ENCODE results near the gene KRT12. TPM values are rescaled to one million over a fixed set of nuclear protein-coding genes. Genes with fewer than 3 reads are reported as not detected.

The KRT12 gene
- total and polyA plus RNA-seq, 12 donors, result not detected

DNA sequence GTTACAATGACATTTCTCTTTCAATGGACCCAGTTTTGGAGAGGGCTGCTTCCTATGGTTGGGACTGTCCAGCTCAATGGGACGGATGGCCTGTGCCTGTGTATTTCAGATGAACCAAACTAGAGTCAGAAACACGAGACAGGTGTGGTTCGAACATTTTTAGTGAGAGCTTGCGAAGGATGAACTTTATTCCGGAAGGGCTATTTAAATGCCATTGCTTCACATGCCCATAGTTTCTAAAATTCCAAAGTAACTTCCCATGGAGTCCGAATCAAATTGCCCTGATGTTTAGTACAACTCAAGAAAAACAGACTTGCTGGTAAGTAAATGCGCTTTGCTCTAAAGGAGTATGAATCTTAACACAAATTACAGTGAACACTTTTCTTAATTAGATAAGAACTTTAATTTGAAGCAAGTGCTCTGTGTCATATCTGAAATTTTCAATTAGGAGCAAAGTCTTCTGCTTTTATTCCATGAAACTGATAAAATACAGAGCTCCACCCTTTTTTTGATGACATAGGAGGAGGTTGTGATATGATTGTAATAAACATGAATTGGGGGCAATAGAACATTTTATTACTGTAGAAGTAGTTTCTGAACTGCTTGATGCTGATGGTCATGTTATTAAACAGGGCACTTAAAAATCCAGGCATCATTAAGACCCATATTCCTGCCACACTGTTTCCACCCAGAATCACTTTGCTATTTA lies 16.8 kb upstream of the KRT12 start:
- TF ChIP-seq CTCF (IDR thresholded peaks at IDR 0.05), result no peak
- Histone ChIP-seq H3K4me3 (no peak overlapping the region), H3K27ac (no peak overlapping the region), H3K27me3 (peaks cover 0 to 31% (median 7%) of the 10 kb centered on the region in 7 donors), H3K9me3 (no peaks in the 10 kb centered on the region), H3K36me3 (no peaks in the 10 kb centered on the region), H3K4me1 (no peaks in the 10 kb centered on the region)
- 93% methylated on average over 7 of the region's 7 CpGs for WGBS, 2 donors
- no peak for ATAC-seq
- intact Hi-C loops (cut with DNase I), result no loop called here
- DNase-seq, result no peak

GRCh38 chr17:40883031-40883430 lies 16.0 kb upstream of the KRT12 start:
- no peak for DNase-seq
- no peaks in the 10 kb centered on the region for H3K4me1 ChIP-seq
- peaks cover 0 to 23% (median 7%) of the 10 kb centered on the region in 7 donors for H3K27me3 ChIP-seq
- H3K4me3 ChIP-seq, result no peak overlapping the region
- 85 to 88% methylated on average over 1 of the region's 1 CpG for WGBS, 2 donors
- no peak for ATAC-seq
- intact Hi-C loops (cut with DNase I), result no loop called here
- no peaks in the 10 kb centered on the region for H3K9me3 ChIP-seq
- no peak for TF ChIP-seq CTCF (IDR thresholded peaks at IDR 0.05)
- H3K36me3 ChIP-seq, result no peaks in the 10 kb centered on the region
- H3K27ac ChIP-seq, result no peak overlapping the region

GRCh38 chr17:40879026-40879425 lies 12.0 kb upstream of the KRT12 start:
- 91 to 96% methylated on average over 1 of the region's 1 CpG for WGBS, 2 donors
- no peak for TF ChIP-seq CTCF (IDR thresholded peaks at IDR 0.05)
- no peaks in the 10 kb centered on the region for H3K9me3 ChIP-seq
- H3K27me3 ChIP-seq, result peaks cover 0 to 7% (median 0%) of the 10 kb centered on the region in 7 donors
- intact Hi-C loops (cut with DNase I), result no loop called here
- no peak overlapping the region for H3K4me3 ChIP-seq
- ATAC-seq, result no peak
- no peak for DNase-seq
- H3K27ac ChIP-seq, result no peak overlapping the region
- no peaks in the 10 kb centered on the region for H3K4me1 ChIP-seq
- H3K36me3 ChIP-seq, result no peaks in the 10 kb centered on the region

- WGBS, 2 donors, result 84 to 92% methylated on average over 9 of the region's 9 CpGs
- no peak for ATAC-seq
- DNase-seq, result no peak
- H3K27ac ChIP-seq, result no peak overlapping the region
- TF ChIP-seq CTCF (IDR thresholded peaks at IDR 0.05), result no peak
- H3K4me1 ChIP-seq, result no peaks in the 10 kb centered on the region
- H3K27me3 ChIP-seq, result peaks cover 0 to 7% (median 0%) of the 10 kb centered on the region in 7 donors
- no peaks in the 10 kb centered on the region for H3K36me3 ChIP-seq
- H3K9me3 ChIP-seq, result no peaks in the 10 kb centered on the region
- H3K4me3 ChIP-seq, result no peak overlapping the region
- intact Hi-C loops (cut with DNase I), result no loop called here
These were observed 11.0 kb upstream of the KRT12 start for GRCh38 chr17:40878044-40878443.

Data from heart right ventricle (tissue), 16 donors.